Mucosa of stomach (tissue), 1 donor: ENCODE results near the gene INAVA.
A peak's percentile ranks its signal among the peaks of the same experiment; 100 is the strongest.

Experiments
- H3K27me3 ChIP-seq: one replicate; pipeline ENCODE4 v1.7.0; 2013; ENCODE audit warnings: mild to moderate bottlenecking, low read length; ENCODE audit not compliant: control insufficient read depth, insufficient read depth
- H3K36me3 ChIP-seq: one replicate; pipeline ENCODE4 v1.7.0; 2013; ENCODE audit warnings: low read length; ENCODE audit not compliant: control insufficient read depth, insufficient read depth
- H3K4me1 ChIP-seq: one replicate; pipeline ENCODE4 v1.7.0; 2013; ENCODE audit warnings: mild to moderate bottlenecking, low read length; ENCODE audit not compliant: control insufficient read depth, insufficient read depth
- H3K4me3 ChIP-seq: one replicate; pipeline ENCODE4 v1.7.0; 2013; ENCODE audit warnings: low read length
- H3K9ac ChIP-seq: one replicate; pipeline ENCODE4 v1.7.0; 2013; ENCODE audit warnings: mild to moderate bottlenecking, low read length, moderate library complexity
- H3K9me3 ChIP-seq: one replicate; pipeline ENCODE4 v1.7.0; 2013; ENCODE audit warnings: mild to moderate bottlenecking, low read length, moderate library complexity; ENCODE audit not compliant: control insufficient read depth
- donor health status: Pancreatic carcinoma.

Gene INAVA

GRCh38 chr1:200893411-200893901 is 1.2 kb upstream of the INAVA start:
- Histone ChIP-seq H3K4me3 (peak overlapping the region; percentile 95), H3K36me3 (peaks cover 11% of the 10 kb centered on the region), H3K9me3 (no peaks in the 10 kb centered on the region), H3K27me3 (peaks cover 5% of the 10 kb centered on the region), H3K4me1 (peaks cover 53% of the 10 kb centered on the region), H3K9ac (peak overlapping the region; percentile 99)

GRCh38 chr1:200895443-200895789 is 716 bp downstream of the INAVA start:
- Histone ChIP-seq H3K9me3 (no peaks in the 10 kb centered on the region), H3K27me3 (peaks cover 5% of the 10 kb centered on the region), H3K9ac (peak overlapping the region; percentile 99), H3K36me3 (peaks cover 25% of the 10 kb centered on the region), H3K4me3 (peak overlapping the region; percentile 95), H3K4me1 (peaks cover 66% of the 10 kb centered on the region)

GRCh38 chr1:200895801-200896530 is 1.3 kb downstream of the INAVA start:
- Histone ChIP-seq H3K9me3 (no peaks in the 10 kb centered on the region), H3K36me3 (peaks cover 27% of the 10 kb centered on the region), H3K4me1 (peaks cover 67% of the 10 kb centered on the region), H3K9ac (peak overlapping the region; percentile 99), H3K27me3 (peaks cover under 1% of the 10 kb centered on the region), H3K4me3 (peak overlapping the region; percentile 95)

- Histone ChIP-seq H3K4me3 (peak overlapping the region; percentile 67), H3K4me1 (peaks cover 68% of the 10 kb centered on the region), H3K9me3 (no peaks in the 10 kb centered on the region), H3K36me3 (peaks cover 32% of the 10 kb centered on the region), H3K27me3 (no peaks in the 10 kb centered on the region), H3K9ac (peak overlapping the region; percentile 99)
These were observed 2.0 kb downstream of the INAVA start for GRCh38 chr1:200896531-200897196.

GRCh38 chr1:200897259-200897658 is 2.6 kb downstream of the INAVA start:
- no peaks in the 10 kb centered on the region for H3K27me3 ChIP-seq
- no peaks in the 10 kb centered on the region for H3K9me3 ChIP-seq
- peaks cover 68% of the 10 kb centered on the region for H3K4me1 ChIP-seq
- peaks cover 32% of the 10 kb centered on the region for H3K36me3 ChIP-seq
- H3K9ac ChIP-seq: peak overlapping the region; percentile 42
- peak overlapping the region; percentile 67 for H3K4me3 ChIP-seq

GRCh38 chr1:200899015-200899386 is 4.3 kb downstream of the INAVA start:
- H3K4me1 ChIP-seq: peaks cover 66% of the 10 kb centered on the region

GRCh38 chr1:200899451-200899915 is 4.8 kb downstream of the INAVA start:
- Histone ChIP-seq H3K4me1 (peaks cover 66% of the 10 kb centered on the region), H3K9ac (no peak overlapping the region), H3K4me3 (no peak overlapping the region), H3K9me3 (no peaks in the 10 kb centered on the region), H3K27me3 (no peaks in the 10 kb centered on the region), H3K36me3 (peaks cover 32% of the 10 kb centered on the region)

More at GRCh38 chr1:200899015-200899386, 4.3 kb downstream of the INAVA start:
- Histone ChIP-seq H3K36me3 (peaks cover 32% of the 10 kb centered on the region), H3K9me3 (no peaks in the 10 kb centered on the region), H3K4me3 (no peak overlapping the region), H3K9ac (no peak overlapping the region), H3K27me3 (no peaks in the 10 kb centered on the region)

- Histone ChIP-seq H3K4me3 (no peak overlapping the region), H3K36me3 (peaks cover 32% of the 10 kb centered on the region), H3K9ac (no peak overlapping the region), H3K9me3 (no peaks in the 10 kb centered on the region), H3K27me3 (no peaks in the 10 kb centered on the region), H3K4me1 (peaks cover 72% of the 10 kb centered on the region)
These were observed 5.5 kb downstream of the INAVA start for GRCh38 chr1:200899954-200900867.

- peaks cover 79% of the 10 kb centered on the region for H3K4me1 ChIP-seq
- H3K36me3 ChIP-seq: peaks cover 32% of the 10 kb centered on the region
- H3K27me3 ChIP-seq: no peaks in the 10 kb centered on the region
- H3K4me3 ChIP-seq: no peak overlapping the region
- H3K9me3 ChIP-seq: no peaks in the 10 kb centered on the region
- H3K9ac ChIP-seq: no peak overlapping the region
These were observed 6.2 kb downstream of the INAVA start for GRCh38 chr1:200900877-200901276.

GRCh38 chr1:200901350-200901749 is 6.7 kb downstream of the INAVA start:
- Histone ChIP-seq H3K4me1 (peaks cover 83% of the 10 kb centered on the region), H3K27me3 (no peaks in the 10 kb centered on the region), H3K9me3 (no peaks in the 10 kb centered on the region), H3K9ac (no peak overlapping the region), H3K4me3 (no peak overlapping the region), H3K36me3 (peaks cover 32% of the 10 kb centered on the region)

GRCh38 chr1:200901796-200902444 is 7.2 kb downstream of the INAVA start:
- H3K9ac ChIP-seq: no peak overlapping the region
- H3K4me3 ChIP-seq: no peak overlapping the region
- H3K36me3 ChIP-seq: peaks cover 38% of the 10 kb centered on the region
- H3K4me1 ChIP-seq: peaks cover 89% of the 10 kb centered on the region
- no peaks in the 10 kb centered on the region for H3K9me3 ChIP-seq
- no peaks in the 10 kb centered on the region for H3K27me3 ChIP-seq
